CD4-positive, alpha-beta T cell treated with Interferon alpha-2 for 1 hour (primary cell): Measurements from ENCODE around the gene ESPNL.

Experiments used
- DNase-seq, 2 donors: peaks; one replicate each; pipeline ENCODE4 v3.0.0-alpha.2; 2020 to 2022

Gene ESPNL

DNA sequence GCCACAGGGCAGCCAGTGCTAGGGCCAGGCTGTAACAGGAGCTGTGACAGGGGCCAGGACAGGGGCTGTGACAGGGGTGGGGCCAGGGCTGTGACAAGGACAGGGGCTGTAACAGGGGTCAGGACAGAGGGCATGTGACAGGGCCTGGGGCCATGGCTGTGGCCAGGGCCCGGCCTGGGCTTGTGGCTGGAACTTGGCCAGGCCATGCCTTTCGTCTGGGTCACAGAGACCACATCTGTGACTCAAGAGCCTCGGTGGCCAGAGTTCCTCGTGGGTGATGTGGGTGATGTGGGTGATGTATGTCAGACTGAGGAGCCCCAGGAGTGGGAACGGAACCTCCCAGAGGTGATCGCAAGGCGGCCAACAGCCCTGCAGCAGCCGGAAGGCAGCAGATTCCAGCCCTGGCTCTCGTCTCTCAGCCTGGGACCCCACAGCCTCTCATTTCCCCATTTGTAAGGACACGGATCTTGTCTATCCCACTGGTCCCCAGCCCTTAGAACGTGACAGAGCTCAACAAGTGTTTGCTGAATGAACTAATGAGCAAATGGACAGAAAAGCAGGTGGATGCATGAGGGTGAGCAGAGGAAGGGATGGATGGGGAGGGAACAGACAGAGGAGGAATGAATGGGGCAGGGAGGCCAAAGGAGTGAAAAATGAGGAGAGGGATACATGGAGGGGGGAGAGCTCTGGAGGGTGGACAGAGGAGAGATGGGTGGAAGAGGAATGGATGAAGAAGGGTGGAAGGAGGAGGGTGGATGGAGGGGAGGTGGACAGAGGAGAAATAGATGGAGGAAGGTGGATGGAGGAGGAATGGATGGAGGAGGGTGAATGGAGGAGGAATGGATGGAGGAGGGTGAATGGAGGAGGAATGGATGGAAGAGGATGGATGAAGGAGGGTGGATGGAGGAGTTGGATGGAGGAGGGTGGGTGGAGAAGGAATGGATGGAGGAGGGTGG, 17.3 kb downstream of the ESPNL start:
- no peak for DNase-seq

DNA sequence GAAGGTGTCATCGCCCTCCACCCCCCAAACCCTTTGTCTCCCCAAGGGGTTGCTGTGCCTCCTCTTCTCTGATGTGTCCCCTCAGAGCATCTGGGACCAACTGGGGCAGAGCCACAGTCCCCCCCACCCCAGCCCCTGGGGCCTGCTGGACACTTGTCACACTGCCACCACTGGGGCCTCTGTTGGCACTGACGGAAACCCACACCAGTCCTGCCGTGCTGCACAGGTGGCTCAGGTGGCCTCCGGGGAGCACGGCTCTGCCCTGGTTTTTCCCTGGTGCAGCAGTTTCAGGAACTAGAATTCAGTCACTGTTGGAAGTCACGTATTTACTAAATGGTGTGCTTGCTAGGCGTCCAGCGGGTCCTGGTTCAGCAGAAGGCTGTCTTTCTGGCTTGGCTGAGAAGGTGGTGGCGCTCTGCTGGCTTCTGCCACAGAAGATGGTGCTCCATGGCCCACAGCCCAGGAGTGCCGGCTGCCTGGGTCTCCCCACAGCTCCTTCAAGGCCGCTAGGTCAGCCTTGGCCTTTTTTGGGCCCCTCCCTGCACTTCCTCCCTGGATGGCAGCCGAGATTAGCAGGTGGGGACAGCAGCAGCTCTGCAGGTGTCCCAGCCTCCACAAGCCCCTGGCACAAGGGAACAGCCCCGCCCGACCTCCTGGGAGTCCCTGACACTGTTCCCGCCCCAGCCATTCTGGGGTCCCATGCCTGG, 19.8 kb downstream of the ESPNL start:
- DNase-seq: no peak

DNA sequence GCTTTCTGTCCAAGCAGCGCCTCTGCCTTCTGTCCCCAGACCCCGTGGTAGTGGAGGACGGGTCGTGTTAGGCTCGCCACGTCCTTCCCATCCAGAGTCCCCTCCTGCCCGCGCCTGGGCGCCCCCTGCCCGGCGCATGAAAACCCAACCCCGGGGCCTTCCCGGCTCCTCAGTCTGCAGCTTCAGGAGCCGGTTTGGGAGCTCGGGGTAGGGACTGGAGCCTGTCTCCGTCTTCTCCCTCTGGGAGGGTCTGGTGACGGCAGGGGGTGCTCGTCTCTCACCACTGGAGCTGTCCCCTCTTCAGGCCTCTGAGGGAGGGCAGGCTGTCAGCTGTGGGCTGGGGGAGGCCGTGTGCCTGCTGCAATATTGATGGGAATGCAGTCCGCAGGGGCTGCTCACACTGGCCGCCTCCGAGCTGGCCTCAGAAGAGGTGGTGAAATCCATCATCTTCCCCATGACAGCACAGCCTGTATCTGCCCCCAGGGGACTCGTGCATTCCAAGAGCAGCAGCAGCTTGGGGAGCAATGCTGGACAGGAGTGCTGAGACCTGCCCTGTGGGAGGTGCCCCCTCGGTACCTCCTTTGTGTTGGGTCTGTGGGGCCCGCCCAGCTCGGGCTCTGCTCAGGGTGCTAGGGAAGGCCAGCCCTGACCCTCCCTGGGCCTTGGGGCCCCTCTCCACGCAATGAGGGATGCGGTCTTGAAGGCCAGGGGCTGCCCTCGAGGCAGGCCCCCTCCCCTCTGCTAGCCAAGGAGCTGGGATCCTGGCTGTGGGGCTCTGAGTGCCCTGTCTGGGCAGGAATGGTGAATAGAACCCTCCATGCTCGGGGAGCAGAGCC, 20.5 kb downstream of the ESPNL start:
- no peak for DNase-seq

- DNase-seq: no peak
Observed at GRCh38 chr2:238121511-238122286, 21.6 kb downstream of the ESPNL start.

DNA sequence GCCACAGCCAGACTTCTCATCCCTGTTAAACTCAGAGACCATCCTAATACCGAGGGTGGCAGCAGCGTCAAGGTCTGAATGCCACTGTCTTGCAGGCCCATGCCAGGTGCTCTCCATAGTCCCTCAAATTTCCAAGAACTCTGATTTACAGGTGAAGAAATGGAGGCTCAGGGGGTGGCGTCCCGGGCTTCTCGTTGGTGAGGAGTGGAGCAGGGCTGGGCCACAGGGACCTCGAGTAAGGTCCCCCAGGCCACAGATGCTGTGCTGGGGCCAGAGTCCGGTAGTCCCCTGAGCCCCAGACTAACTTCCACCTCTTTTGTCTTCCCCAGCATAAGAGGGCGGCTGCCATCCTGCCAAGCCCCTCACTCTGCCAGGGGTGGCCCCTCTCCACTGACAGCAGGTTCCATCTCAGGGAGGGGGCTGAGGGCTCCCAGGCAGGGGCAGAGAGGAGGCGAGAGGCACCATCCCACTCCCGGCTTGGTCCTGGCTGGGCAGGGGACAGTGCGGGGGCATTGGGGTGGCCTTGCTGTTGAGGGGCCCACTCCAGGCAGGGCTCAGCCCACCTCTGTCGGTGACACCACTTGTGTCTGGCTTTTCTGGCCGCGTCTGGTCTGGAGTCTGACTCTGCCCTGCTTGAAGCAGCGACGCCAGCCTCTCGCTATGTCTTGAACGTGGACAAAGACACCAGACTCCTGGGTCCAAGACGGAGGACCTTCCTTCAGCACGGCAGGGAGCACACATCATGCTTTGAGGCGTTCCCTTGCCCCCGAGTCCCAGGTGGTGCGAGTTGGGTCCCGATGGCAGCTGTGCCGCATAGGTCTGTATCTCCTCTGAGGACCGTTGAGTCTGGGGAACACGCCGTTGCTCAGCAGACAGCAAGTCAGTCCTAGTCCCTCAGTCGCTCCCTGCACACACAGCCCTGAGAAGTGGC, 22.4 kb downstream of the ESPNL start:
- no peak for DNase-seq

DNA sequence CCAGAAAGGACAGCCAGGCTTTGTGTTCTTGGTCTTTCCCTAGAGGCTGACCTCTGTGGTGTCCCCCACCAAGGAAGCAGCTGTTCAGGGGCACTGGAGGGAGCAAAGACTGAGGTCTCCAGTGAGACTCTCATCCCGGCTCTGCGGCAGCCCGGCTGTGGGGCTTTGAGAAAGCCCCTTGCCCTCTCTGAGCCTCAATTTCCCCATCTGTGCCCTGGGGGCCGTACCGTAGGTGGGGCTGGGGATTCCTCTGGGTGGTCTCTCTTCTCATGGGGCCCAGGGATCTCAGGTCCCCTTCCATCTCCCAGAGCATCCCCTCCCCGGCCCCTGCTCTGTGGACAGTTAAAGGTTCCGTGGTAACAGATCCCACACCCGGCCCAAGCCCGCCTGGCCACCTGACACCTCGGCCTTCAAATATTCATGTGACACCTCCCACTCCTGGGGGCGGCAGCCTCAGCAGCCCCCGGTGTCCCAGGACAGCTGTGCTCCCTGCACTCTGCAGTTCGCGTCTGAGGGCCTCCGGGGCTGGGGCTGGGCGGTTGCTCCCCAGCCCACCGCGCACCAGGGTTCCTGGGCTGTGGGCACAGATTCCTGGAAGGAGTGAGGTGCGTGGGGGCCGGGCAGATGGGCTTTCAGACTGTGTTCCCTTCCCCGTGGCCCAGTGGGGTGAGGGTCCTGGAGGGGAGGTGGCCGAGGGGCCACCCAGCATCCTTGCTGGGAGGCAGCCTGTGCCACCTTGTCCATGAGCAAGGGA, 23.3 kb downstream of the ESPNL start:
- DNase-seq: no peak

- no peak for DNase-seq
Observed at GRCh38 chr2:238123991-238124470, 23.9 kb downstream of the ESPNL start.

DNA sequence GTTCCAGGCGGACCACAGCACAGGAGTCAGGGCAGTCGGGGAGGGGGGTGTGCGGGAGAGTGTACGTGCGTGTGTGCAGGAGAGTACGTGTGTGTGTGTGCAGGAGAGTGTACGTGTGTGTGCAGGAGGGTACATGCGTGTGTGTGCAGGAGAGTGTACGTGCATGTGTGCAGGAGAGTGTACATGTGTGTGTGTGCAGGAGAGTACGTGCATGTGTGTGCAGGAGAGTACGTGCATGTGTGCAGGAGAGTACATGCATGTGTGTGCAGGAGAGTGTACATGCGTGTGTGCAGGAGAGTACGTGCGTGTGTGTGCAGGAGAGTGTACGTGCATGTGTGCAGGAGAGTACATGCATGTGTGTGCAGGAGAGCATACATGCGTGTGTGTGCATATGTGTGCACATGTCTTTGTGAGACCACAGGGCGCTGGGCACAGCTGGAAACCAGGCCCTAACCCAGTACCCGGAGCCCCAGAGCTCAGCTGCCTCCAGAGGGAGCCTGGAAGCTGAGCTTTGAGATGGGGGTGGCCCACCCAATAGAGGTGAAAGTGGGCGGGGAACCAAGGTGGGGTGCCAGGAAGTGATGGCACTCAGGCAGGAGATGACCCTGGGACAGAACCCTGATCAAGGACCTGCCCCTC, 24.5 kb downstream of the ESPNL start:
- DNase-seq: no peak

GRCh38 chr2:238125127-238125885, 25.2 kb downstream of the ESPNL start:
- no peak for DNase-seq

DNA sequence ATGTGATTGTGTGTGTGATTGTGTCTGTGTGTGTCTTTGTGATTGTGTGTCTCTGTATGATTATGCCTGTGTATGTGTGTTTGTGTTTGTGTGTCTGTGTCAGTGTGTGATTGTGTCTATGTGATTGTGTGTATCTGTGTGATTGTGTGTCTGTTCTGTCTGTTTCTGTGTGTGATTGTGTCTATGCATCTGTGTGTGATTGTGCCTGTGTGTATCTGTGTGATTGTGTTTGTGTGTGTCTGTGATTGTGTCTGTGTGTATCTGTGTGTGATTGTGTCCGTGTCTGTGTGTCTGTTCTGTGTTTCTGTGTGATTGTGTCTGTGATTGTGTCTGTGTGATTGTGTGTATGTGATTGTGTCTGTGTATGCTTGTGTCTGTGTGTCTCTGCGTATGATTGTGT, 26.2 kb downstream of the ESPNL start:
- no peak for DNase-seq

GRCh38 chr2:238126775-238127164, 26.6 kb downstream of the ESPNL start:
- DNase-seq: no peak

GRCh38 chr2:238127165-238128060, 27.3 kb downstream of the ESPNL start:
- DNase-seq: no peak

GRCh38 chr2:238128061-238128440, 27.9 kb downstream of the ESPNL start:
- DNase-seq: no peak

DNA sequence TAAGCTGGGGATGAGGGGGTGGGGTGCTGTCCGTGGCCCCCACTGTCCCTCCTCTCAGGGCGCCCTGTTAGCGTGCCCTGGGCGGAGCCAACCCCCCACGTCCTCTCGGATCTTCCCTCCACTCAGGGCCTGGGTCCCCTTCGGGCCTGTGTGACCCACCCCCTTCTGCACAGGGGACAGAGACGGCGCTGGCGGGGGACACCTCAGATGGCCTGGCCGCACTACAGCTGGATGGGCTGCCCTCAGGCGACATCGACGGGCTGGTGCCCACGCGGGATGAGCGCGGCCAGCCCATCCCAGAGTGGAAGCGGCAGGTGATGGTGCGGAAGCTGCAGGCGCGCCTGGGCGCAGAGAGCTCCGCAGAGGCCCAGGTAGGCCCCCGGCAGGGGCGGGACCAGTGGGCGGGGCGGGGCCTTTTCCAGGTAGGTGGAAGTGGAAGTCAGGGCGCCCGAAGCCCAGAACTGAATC, 28.4 kb downstream of the ESPNL start:
- DNase-seq: no peak

- DNase-seq: no peak
Observed at GRCh38 chr2:238129166-238130010, 29.2 kb downstream of the ESPNL start.

- no peak for DNase-seq
Observed at GRCh38 chr2:238130111-238130695, 30.1 kb downstream of the ESPNL start.
